ENCODE measurements around the gene RITA1.

RITA1 gene

GRCh38 chr12:113142886-113143332, 42.6 kb upstream of the RITA1 start:
- H4K20me1 ChIP-seq = no peaks in the 10 kb centered on the region
- no peak overlapping the region for H3K4me3 ChIP-seq
- no peak for TF ChIP-seq Cebpa-rat (IDR thresholded peaks at IDR 0.05)
- peaks cover 53% of the 10 kb centered on the region for H3K4me1 ChIP-seq
- peak overlapping the region; percentile 50 for H3K4me2 ChIP-seq
- no peaks in the 10 kb centered on the region for H3K36me3 ChIP-seq
- H3K27me3 ChIP-seq = no peaks in the 10 kb centered on the region
- no peak overlapping the region for H3K27ac ChIP-seq
- peaks cover 12% of the 10 kb centered on the region for H3K9me3 ChIP-seq
- H3K9ac ChIP-seq = no peak overlapping the region

- Histone ChIP-seq H4K20me1 (no peaks in the 10 kb centered on the region), H3K4me1 (peaks cover 43% of the 10 kb centered on the region), H3K36me3 (no peaks in the 10 kb centered on the region), H3K9ac (no peak overlapping the region), H3K27ac (no peak overlapping the region), H3K27me3 (no peaks in the 10 kb centered on the region), H3K9me3 (peaks cover 12% of the 10 kb centered on the region), H3K4me3 (no peak overlapping the region), H3K4me2 (no peak overlapping the region)
- no peak for TF ChIP-seq Cebpa-rat (IDR thresholded peaks at IDR 0.05)
Measured at GRCh38 chr12:113143959-113144358, 41.6 kb upstream of the RITA1 start.

- no peak overlapping the region for H3K4me3 ChIP-seq
- H3K4me2 ChIP-seq = no peak overlapping the region
- H3K9me3 ChIP-seq = peaks cover 12% of the 10 kb centered on the region
- peaks cover 43% of the 10 kb centered on the region for H3K4me1 ChIP-seq
- no peak overlapping the region for H3K27ac ChIP-seq
- no peak overlapping the region for H3K9ac ChIP-seq
- no peaks in the 10 kb centered on the region for H3K27me3 ChIP-seq
- no peaks in the 10 kb centered on the region for H4K20me1 ChIP-seq
- TF ChIP-seq Cebpa-rat (IDR thresholded peaks at IDR 0.05) = no peak
- H3K36me3 ChIP-seq = no peaks in the 10 kb centered on the region
Measured at GRCh38 chr12:113144806-113145205, 40.7 kb upstream of the RITA1 start.

- Histone ChIP-seq H3K9me3 (peaks cover 12% of the 10 kb centered on the region), H3K4me1 (peaks cover 41% of the 10 kb centered on the region), H3K4me2 (no peak overlapping the region), H3K36me3 (no peaks in the 10 kb centered on the region), H4K20me1 (no peaks in the 10 kb centered on the region), H3K4me3 (no peak overlapping the region), H3K9ac (no peak overlapping the region), H3K27ac (no peak overlapping the region), H3K27me3 (no peaks in the 10 kb centered on the region; the same call in 1 of the 2 replicates)
- no peak for TF ChIP-seq Cebpa-rat (IDR thresholded peaks at IDR 0.05)
Measured at GRCh38 chr12:113145720-113146551, 39.6 kb upstream of the RITA1 start.

GRCh38 chr12:113146999-113147398, 38.5 kb upstream of the RITA1 start:
- Histone ChIP-seq H4K20me1 (no peaks in the 10 kb centered on the region), H3K4me3 (no peak overlapping the region), H3K27me3 (peaks cover 7% of the 10 kb centered on the region), H3K9me3 (peaks cover 12% of the 10 kb centered on the region), H3K27ac (no peak overlapping the region), H3K9ac (no peak overlapping the region), H3K36me3 (no peaks in the 10 kb centered on the region), H3K4me2 (no peak overlapping the region), H3K4me1 (peaks cover 34% of the 10 kb centered on the region)
- no peak for TF ChIP-seq Cebpa-rat (IDR thresholded peaks at IDR 0.05)

- TF ChIP-seq Cebpa-rat (IDR thresholded peaks at IDR 0.05) = no peak
- H3K4me1 ChIP-seq = peaks cover 47% of the 10 kb centered on the region
- peaks cover 12% of the 10 kb centered on the region for H3K9me3 ChIP-seq
- H3K9ac ChIP-seq = no peak within 1 kb of the TSS
- H3K4me3 ChIP-seq = no peak within 1 kb of the TSS
- peak within 1 kb of the TSS; percentile 53 for H3K4me2 ChIP-seq
- peaks cover 11% of the 10 kb centered on the region for H4K20me1 ChIP-seq
- H3K36me3 ChIP-seq = no peaks in the 10 kb centered on the region
- peaks cover 32% of the 10 kb centered on the region for H3K27me3 ChIP-seq
- H3K27ac ChIP-seq = no peak within 1 kb of the TSS
Measured at GRCh38 chr12:113149361-113150150, 36.0 kb upstream of the RITA1 start, which contains the start of gene CFAP73. Gene CFAP73 (plus strand): TSS chr12:113149724. CDS start chr12:113149858, 134 bp downstream.

- Histone ChIP-seq H3K4me3 (no peak overlapping the region), H3K27ac (no peak overlapping the region), H3K36me3 (0 out of 2 replicates have a peak, but pooled peaks cover 3% of the 10 kb centered on the region), H3K4me1 (peaks cover 67% of the 10 kb centered on the region), H4K20me1 (peaks cover 32% of the 10 kb centered on the region), H3K27me3 (peaks cover 53% of the 10 kb centered on the region), H3K9ac (no peak overlapping the region), H3K4me2 (peak overlapping the region; percentile 82; the same call in 1 of the 2 replicates), H3K9me3 (peaks cover 9% of the 10 kb centered on the region)
- no peak for TF ChIP-seq Cebpa-rat (IDR thresholded peaks at IDR 0.05)
Measured at GRCh38 chr12:113151655-113152054, 33.9 kb upstream of the RITA1 start.

- H3K36me3 ChIP-seq = peaks cover 7% of the 10 kb centered on the region
- peak overlapping the region; percentile 59 for H3K4me3 ChIP-seq
- 0 out of 2 replicates have a peak overlapping the region, but pooled peaks have one; percentile 1 for H3K9ac ChIP-seq
- TF ChIP-seq Cebpa-rat (IDR thresholded peaks at IDR 0.05) = no peak
- H3K4me2 ChIP-seq = peak overlapping the region; percentile 82
- no peak overlapping the region for H3K27ac ChIP-seq
- peaks cover 2% of the 10 kb centered on the region; the same call in 1 of the 2 replicates for H3K9me3 ChIP-seq
- H3K4me1 ChIP-seq = peaks cover 68% of the 10 kb centered on the region
- H4K20me1 ChIP-seq = peaks cover 38% of the 10 kb centered on the region
- H3K27me3 ChIP-seq = peaks cover 58% of the 10 kb centered on the region
Measured at GRCh38 chr12:113152196-113152834, 33.2 kb upstream of the RITA1 start.

Data from BLaER1 (cell line).